ENCODE data around the gene PPP2R5C. TPM values are rescaled to one million over a fixed set of nuclear protein-coding genes. Genes with fewer than 3 reads are reported as not detected.

The PPP2R5C gene
- polyA plus RNA-seq, 1 donor from 2014 or later, result 111 TPM

GRCh38 chr14:101953151-101953550 is 191.6 kb downstream of the PPP2R5C start:
- H3K9me2 ChIP-seq (ENCODE audit: insufficient read depth, low read length), result no peaks in the 10 kb centered on the region
- no peak overlapping the region for H2AFZ ChIP-seq (ENCODE audit: low read depth, low read length)
- no peak for TF ChIP-seq EP300 (conservative IDR thresholded peaks at IDR 0.05; ENCODE audit: poor library complexity, severe bottlenecking)
- TF ChIP-seq EZH2 (IDR thresholded peaks at IDR 0.05; ENCODE audit: borderline replicate concordance, insufficient read depth, low read length, poor library complexity, severe bottlenecking), result no peak
- no peak for TF ChIP-seq TAF1 (IDR thresholded peaks at IDR 0.05; ENCODE audit: low read depth)
- TF ChIP-seq POLR2AphosphoS5 (IDR thresholded peaks at IDR 0.05), result no peak
- TF ChIP-seq SMC3 (conservative IDR thresholded peaks at IDR 0.05; ENCODE audit: poor library complexity), result no peak
- TF ChIP-seq CTCF (IDR thresholded peaks at IDR 0.05; ENCODE audit: poor library complexity, severe bottlenecking), result no peak
- no peaks in the 10 kb centered on the region for H4K20me1 ChIP-seq (ENCODE audit: insufficient read depth)
- H3K4me3 ChIP-seq (ENCODE audit: low read length), result no peak overlapping the region
- no peaks in the 10 kb centered on the region for H3K27me3 ChIP-seq (ENCODE audit: insufficient read depth, low read depth, low read length)
- H3F3A ChIP-seq (ENCODE audit: insufficient read depth, low read length, poor library complexity, severe bottlenecking), result no peaks in the 10 kb centered on the region
- H3K27ac ChIP-seq (ENCODE audit: low read length), result no peak overlapping the region
- H3K4me2 ChIP-seq (ENCODE audit: low read length), result no peak overlapping the region
- no peaks in the 10 kb centered on the region for H3K9me3 ChIP-seq (ENCODE audit: low read length)
- no peak overlapping the region for H3K9ac ChIP-seq (ENCODE audit: low read length)
- H3K79me2 ChIP-seq (replicated peaks; ENCODE audit: insufficient read depth, low read length), result no peaks in the 10 kb centered on the region
- H3K36me3 ChIP-seq (ENCODE audit: insufficient read depth, low read length), result no peaks in the 10 kb centered on the region

- no peaks in the 10 kb centered on the region for H3F3A ChIP-seq (ENCODE audit: insufficient read depth, low read length, poor library complexity, severe bottlenecking)
- no peaks in the 10 kb centered on the region for H3K9me2 ChIP-seq (ENCODE audit: insufficient read depth, low read length)
- H2AFZ ChIP-seq (ENCODE audit: low read depth, low read length), result no peak overlapping the region
- H3K27me3 ChIP-seq (ENCODE audit: insufficient read depth, low read depth, low read length), result no peaks in the 10 kb centered on the region
- H3K79me2 ChIP-seq (replicated peaks; ENCODE audit: insufficient read depth, low read length), result no peaks in the 10 kb centered on the region
- H3K36me3 ChIP-seq (ENCODE audit: insufficient read depth, low read length), result no peaks in the 10 kb centered on the region
- no peak overlapping the region for H3K4me2 ChIP-seq (ENCODE audit: low read length)
- no peaks in the 10 kb centered on the region for H4K20me1 ChIP-seq (ENCODE audit: insufficient read depth)
- H3K27ac ChIP-seq (ENCODE audit: low read length), result no peak overlapping the region
- H3K9ac ChIP-seq (ENCODE audit: low read length), result no peak overlapping the region
- no peaks in the 10 kb centered on the region for H3K9me3 ChIP-seq (ENCODE audit: low read length)
- TF ChIP-seq REST (IDR thresholded peaks at IDR 0.05; ENCODE audit: borderline replicate concordance) (no peak), POLR2AphosphoS5 (IDR thresholded peaks at IDR 0.05) (no peak), MXI1 (conservative IDR thresholded peaks at IDR 0.05; ENCODE audit: poor library complexity, severe bottlenecking) (no peak), RAD21 (conservative IDR thresholded peaks at IDR 0.05) (no peak), TAF1 (IDR thresholded peaks at IDR 0.05; ENCODE audit: low read depth) (no peak)
- H3K4me3 ChIP-seq (ENCODE audit: low read length), result no peak overlapping the region
Measured at GRCh38 chr14:101954501-101954900, 193.0 kb downstream of the PPP2R5C start.

GRCh38 chr14:101955695-101956161 is 194.2 kb downstream of the PPP2R5C start:
- no peak for TF ChIP-seq CTCF (IDR thresholded peaks at IDR 0.05; ENCODE audit: poor library complexity, severe bottlenecking)
- no peak for TF ChIP-seq SMC3 (conservative IDR thresholded peaks at IDR 0.05; ENCODE audit: poor library complexity)
- TF ChIP-seq MXI1 (conservative IDR thresholded peaks at IDR 0.05; ENCODE audit: poor library complexity, severe bottlenecking), result no peak
- TF ChIP-seq EZH2 (IDR thresholded peaks at IDR 0.05; ENCODE audit: borderline replicate concordance, insufficient read depth, low read length, poor library complexity, severe bottlenecking), result no peak
- no peak for TF ChIP-seq RAD21 (conservative IDR thresholded peaks at IDR 0.05)
- TF ChIP-seq TAF1 (IDR thresholded peaks at IDR 0.05; ENCODE audit: low read depth), result no peak
- no peak for TF ChIP-seq REST (IDR thresholded peaks at IDR 0.05; ENCODE audit: borderline replicate concordance)
- TF ChIP-seq POLR2AphosphoS5 (IDR thresholded peaks at IDR 0.05), result no peak
- TF ChIP-seq EP300 (conservative IDR thresholded peaks at IDR 0.05; ENCODE audit: poor library complexity, severe bottlenecking), result no peak
- H3K4me3 ChIP-seq (ENCODE audit: low read length), result no peak overlapping the region
- H3K9ac ChIP-seq (ENCODE audit: low read length), result no peak overlapping the region
- H4K20me1 ChIP-seq (ENCODE audit: insufficient read depth), result no peaks in the 10 kb centered on the region
- H3K27me3 ChIP-seq (ENCODE audit: insufficient read depth, low read depth, low read length), result no peaks in the 10 kb centered on the region
- H3K27ac ChIP-seq (ENCODE audit: low read length), result no peak overlapping the region
- no peaks in the 10 kb centered on the region for H3K36me3 ChIP-seq (ENCODE audit: insufficient read depth, low read length)
- no peaks in the 10 kb centered on the region for H3F3A ChIP-seq (ENCODE audit: insufficient read depth, low read length, poor library complexity, severe bottlenecking)
- no peaks in the 10 kb centered on the region for H3K79me2 ChIP-seq (replicated peaks; ENCODE audit: insufficient read depth, low read length)
- no peaks in the 10 kb centered on the region for H3K9me2 ChIP-seq (ENCODE audit: insufficient read depth, low read length)
- H3K9me3 ChIP-seq (ENCODE audit: low read length), result no peaks in the 10 kb centered on the region
- H2AFZ ChIP-seq (ENCODE audit: low read depth, low read length), result no peak overlapping the region
- no peak overlapping the region for H3K4me2 ChIP-seq (ENCODE audit: low read length)
